ENCODE measurements around the gene SAMD4A.

DNA sequence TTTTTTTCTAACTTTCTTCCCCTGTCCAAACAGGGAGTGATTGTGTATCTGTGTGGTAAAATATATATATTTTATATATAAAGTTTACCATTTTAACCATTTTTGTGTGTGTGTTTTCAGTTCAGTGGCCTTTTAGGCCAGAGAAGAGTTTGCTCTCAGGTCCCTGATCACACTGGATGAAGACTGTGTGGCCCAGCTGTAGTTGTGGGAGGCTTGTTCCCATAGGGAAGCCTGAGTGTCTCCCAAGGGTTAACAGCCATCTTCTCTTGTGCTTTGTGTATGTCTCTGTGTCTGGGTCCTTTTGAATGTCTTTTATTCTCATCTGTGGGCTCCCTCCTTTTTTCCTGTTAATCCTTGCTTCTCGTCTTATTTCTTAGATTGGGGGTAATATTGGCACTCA is 33.8 kb upstream of the SAMD4A start:
- TF ChIP-seq EZH2 (IDR thresholded peaks at IDR 0.05) (no peak), POLR2AphosphoS5 (IDR thresholded peaks at IDR 0.05; ENCODE audit: borderline replicate concordance, low read depth, low read length) (no peak)
